ENCODE results near the gene GYS2. TPM values are rescaled to one million over a fixed set of nuclear protein-coding genes. Genes with fewer than 3 reads are reported as not detected.

The GYS2 gene
- total and polyA plus RNA-seq, 4 donors: 0.03 to 0.10 TPM; not detected in 2

DNA sequence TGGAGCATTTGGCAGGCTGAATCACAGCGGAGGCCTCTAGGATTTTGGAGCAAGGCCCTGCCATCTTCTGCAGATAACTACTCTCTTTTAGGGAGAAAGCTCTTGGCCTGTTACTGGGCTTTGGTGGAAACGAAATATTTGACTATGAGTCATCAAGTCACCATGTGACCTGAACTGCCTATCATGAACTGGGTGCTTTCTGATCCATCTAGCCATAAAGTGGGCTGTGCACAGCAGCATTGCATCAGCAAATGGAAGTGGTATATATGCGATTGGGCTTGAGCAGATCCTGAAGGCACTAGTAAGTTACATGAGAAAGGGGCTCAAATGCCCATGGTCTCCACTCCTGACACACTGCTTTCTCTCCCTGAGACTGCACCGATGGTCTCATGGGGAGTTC is 21.1 kb downstream of the GYS2 start:
- ATAC-seq (ENCODE audit: insufficient read depth, low FRiP score) (no peak), DNase-seq (no peak)
- no peak overlapping the region for H3K27ac ChIP-seq (ENCODE audit: low read depth in 1 of 2, low read length in 1 of 2)
- H3K4me1 ChIP-seq (ENCODE audit: control insufficient read depth in 5 of 5, insufficient read depth in 5 of 5, low read length in 5 of 5): no peaks in the 10 kb centered on the region
- no peaks in the 10 kb centered on the region for H3K36me3 ChIP-seq (ENCODE audit: control insufficient read depth in 4 of 4, insufficient read depth in 4 of 4, low read length in 4 of 4)
- WGBS, 2 donors: 91% methylated on average over 4 of the region's 4 CpGs
- TF ChIP-seq, protein P1, sequence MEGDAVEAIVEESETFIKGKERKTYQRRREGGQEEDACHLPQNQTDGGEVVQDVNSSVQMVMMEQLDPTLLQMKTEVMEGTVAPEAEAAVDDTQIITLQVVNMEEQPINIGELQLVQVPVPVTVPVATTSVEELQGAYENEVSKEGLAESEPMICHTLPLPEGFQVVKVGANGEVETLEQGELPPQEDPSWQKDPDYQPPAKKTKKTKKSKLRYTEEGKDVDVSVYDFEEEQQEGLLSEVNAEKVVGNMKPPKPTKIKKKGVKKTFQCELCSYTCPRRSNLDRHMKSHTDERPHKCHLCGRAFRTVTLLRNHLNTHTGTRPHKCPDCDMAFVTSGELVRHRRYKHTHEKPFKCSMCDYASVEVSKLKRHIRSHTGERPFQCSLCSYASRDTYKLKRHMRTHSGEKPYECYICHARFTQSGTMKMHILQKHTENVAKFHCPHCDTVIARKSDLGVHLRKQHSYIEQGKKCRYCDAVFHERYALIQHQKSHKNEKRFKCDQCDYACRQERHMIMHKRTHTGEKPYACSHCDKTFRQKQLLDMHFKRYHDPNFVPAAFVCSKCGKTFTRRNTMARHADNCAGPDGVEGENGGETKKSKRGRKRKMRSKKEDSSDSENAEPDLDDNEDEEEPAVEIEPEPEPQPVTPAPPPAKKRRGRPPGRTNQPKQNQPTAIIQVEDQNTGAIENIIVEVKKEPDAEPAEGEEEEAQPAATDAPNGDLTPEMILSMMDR (IDR thresholded peaks at IDR 0.05; ENCODE audit: control extremely low read depth, extremely low read depth): no peak
- H3K9ac ChIP-seq (ENCODE audit: insufficient read depth in 1 of 2, low read length in 2 of 2): no peak overlapping the region
- H3K27me3 ChIP-seq (ENCODE audit: control insufficient read depth in 3 of 3, insufficient read depth in 3 of 3, low read length in 2 of 3): no peaks in the 10 kb centered on the region
- peaks cover 0 to 2% (median 0%) of the 10 kb centered on the region in 4 donors for H3K9me3 ChIP-seq (ENCODE audit: control insufficient read depth in 4 of 4, insufficient read depth in 3 of 4, low read length in 3 of 4)
- no peak overlapping the region for H3K4me3 ChIP-seq

DNA sequence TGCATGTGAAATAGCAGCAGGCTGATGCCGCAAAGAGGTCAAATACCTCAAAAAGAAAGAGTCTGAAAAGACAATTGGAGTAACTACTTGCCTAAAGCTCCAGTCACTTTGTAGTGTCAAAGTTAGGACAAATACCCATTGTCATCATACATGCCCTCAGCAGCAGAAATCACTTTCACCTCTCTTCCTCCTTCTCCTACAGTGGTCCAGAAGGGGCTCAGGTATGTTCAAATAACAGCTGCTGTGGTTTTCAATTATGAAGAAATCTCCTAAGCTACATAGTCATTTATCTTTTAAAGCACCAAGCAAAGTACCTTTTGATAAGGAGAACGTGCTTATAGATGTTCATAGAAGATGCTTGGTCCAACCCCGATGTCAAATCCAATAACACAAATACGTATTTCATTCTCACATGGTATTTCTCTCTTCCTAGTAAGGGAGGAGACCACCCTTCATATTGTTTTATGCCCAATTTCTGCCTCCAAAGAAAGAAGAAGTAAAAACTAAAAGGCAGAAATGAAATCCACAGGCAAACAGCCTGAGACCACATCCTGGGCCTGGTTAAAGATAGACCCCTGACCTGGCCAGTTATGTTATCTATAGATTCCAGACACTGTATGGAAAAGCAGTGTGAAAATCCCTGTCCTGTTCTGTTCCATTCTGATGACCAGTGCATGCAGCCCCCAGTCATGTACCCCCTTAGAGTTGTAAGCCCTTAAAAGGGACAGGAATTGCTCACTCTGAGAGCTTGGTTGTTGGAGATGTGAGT is 23.7 kb downstream of the GYS2 start:
- H3K4me1 ChIP-seq (ENCODE audit: control insufficient read depth in 5 of 5, insufficient read depth in 5 of 5, low read length in 5 of 5): no peaks in the 10 kb centered on the region
- no peaks in the 10 kb centered on the region for H3K27me3 ChIP-seq (ENCODE audit: control insufficient read depth in 3 of 3, insufficient read depth in 3 of 3, low read length in 2 of 3)
- no peak for DNase-seq
- H3K36me3 ChIP-seq (ENCODE audit: control insufficient read depth in 4 of 4, insufficient read depth in 4 of 4, low read length in 4 of 4): no peaks in the 10 kb centered on the region
- H3K4me3 ChIP-seq: no peak overlapping the region
- peaks cover 0 to 2% (median 0%) of the 10 kb centered on the region in 4 donors for H3K9me3 ChIP-seq (ENCODE audit: control insufficient read depth in 4 of 4, insufficient read depth in 3 of 4, low read length in 3 of 4)
- WGBS, 2 donors: 66 to 77% methylated on average over 4 of the region's 4 CpGs
- ATAC-seq (ENCODE audit: insufficient read depth, low FRiP score): no peak
- H3K9ac ChIP-seq (ENCODE audit: insufficient read depth in 1 of 2, low read length in 2 of 2): no peak overlapping the region
- TF ChIP-seq, protein P1 (IDR thresholded peaks at IDR 0.05; ENCODE audit: control extremely low read depth, extremely low read depth): no peak
- H3K27ac ChIP-seq (ENCODE audit: low read depth in 1 of 2, low read length in 1 of 2): no peak overlapping the region

DNA sequence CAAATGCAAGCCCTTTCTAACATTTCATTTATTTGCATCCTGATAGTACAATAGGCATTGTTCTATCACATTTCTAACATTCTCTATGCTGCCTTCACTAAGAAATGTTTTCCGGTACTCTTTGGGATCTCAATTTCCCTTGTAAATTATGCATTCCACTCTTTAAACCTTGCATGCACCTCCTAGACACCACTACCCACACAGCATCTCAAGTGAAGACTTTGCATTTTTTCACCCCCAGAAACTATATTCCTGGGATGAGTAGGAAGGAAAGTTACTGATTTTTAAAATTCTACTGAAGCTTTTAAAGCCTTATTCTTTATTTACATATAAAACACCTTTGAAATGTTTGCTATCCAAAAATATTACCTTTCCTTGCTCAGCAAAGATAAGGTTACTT is 27.1 kb downstream of the GYS2 start:
- H3K4me1 ChIP-seq (ENCODE audit: control insufficient read depth in 5 of 5, insufficient read depth in 5 of 5, low read length in 5 of 5): no peaks in the 10 kb centered on the region
- no peak overlapping the region for H3K9ac ChIP-seq (ENCODE audit: insufficient read depth in 1 of 2, low read length in 2 of 2)
- H3K27me3 ChIP-seq (ENCODE audit: control insufficient read depth in 3 of 3, insufficient read depth in 3 of 3, low read length in 2 of 3): no peaks in the 10 kb centered on the region
- no peak overlapping the region for H3K4me3 ChIP-seq
- H3K36me3 ChIP-seq (ENCODE audit: control insufficient read depth in 4 of 4, insufficient read depth in 4 of 4, low read length in 4 of 4): no peaks in the 10 kb centered on the region
- TF ChIP-seq, protein P1 (IDR thresholded peaks at IDR 0.05; ENCODE audit: control extremely low read depth, extremely low read depth): no peak
- no peak overlapping the region for H3K27ac ChIP-seq (ENCODE audit: low read depth in 1 of 2, low read length in 1 of 2)
- DNase-seq (no peak), ATAC-seq (ENCODE audit: insufficient read depth, low FRiP score) (no peak)
- H3K9me3 ChIP-seq (ENCODE audit: control insufficient read depth in 4 of 4, insufficient read depth in 3 of 4, low read length in 3 of 4): no peaks in the 10 kb centered on the region
- WGBS, 2 donors: 71 to 85% methylated on average over 1 of the region's 1 CpG
